ENCODE results near the gene TUBG2. TPM values are rescaled to one million over a fixed set of nuclear protein-coding genes. Genes with fewer than 3 reads are reported as not detected.

The TUBG2 gene
- total and polyA plus RNA-seq, 2 of the 8 experiments (the other 6 are each of a cell fraction or from before 2014, with no cell fraction given) = 14.8 to 16.6 TPM

DNA sequence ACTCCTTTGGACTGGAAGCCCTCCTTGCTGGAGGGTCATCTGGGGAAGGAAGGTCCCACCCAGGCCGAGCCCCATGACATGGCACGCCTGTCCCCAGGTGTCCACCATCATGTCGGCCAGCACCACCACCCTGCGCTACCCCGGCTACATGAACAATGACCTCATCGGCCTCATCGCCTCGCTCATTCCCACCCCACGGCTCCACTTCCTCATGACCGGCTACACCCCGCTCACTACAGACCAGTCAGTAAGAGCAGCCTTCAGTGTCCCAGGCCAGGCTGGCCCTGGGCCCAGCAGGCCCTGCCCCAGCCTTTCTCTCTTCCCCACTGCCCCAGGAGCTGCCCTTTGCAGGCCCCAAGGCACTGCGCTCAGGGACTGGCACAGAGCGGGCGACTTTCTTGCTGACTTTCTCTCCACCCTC lies 6.5 kb downstream of the TUBG2 start:
- H3K4me2 ChIP-seq (ENCODE audit: insufficient read depth in 1 of 2, low read depth in 2 of 2, low read length in 2 of 2) = no peak overlapping the region
- TF ChIP-seq NRF1 (IDR thresholded peaks at IDR 0.05; ENCODE audit: low read depth, low read length) (no peak), CTBP2 (IDR thresholded peaks at IDR 0.05; ENCODE audit: borderline replicate concordance, insufficient read depth, insufficient read length, low read length) (no peak), GTF2F1 (IDR thresholded peaks at IDR 0.05; ENCODE audit: borderline replicate concordance, low read depth, low read length) (no peak), KDM5A (IDR thresholded peaks at IDR 0.05; ENCODE audit: low read length) (no peak)
- peaks cover 8 to 38% (median 17%) of the 10 kb centered on the region in 4 experiments; a peak in 6 of 8 replicates for H3K36me3 ChIP-seq (ENCODE audit: control insufficient read depth in 2 of 4, insufficient read depth in 4 of 4, low read length in 3 of 4)
- WGBS, 2 experiments (ENCODE audit: extremely low coverage in 1 of 2, insufficient coverage in 1 of 2, insufficient read length in 1 of 2, insufficient replicate concordance in 2 of 2, low coverage in 1 of 2, low lambda C conversion rate in 2 of 2, missing lambda C conversion rate in 1 of 2) = 95% methylated on average over 14 of the region's 14 CpGs; no CpG with 5 or more reads in 1 of the 2 experiments
- H4K8ac ChIP-seq (ENCODE audit: extremely low read depth, insufficient read depth, low read length) = no peak overlapping the region
- FAIRE-seq = no peak
- H3K23ac ChIP-seq (ENCODE audit: insufficient read length) = no peak overlapping the region
- ChIA-PET POLR2A (ENCODE audit: partially characterized antibody) (interaction anchor here (16.6 kb wide), 1 partner anchor 9 kb away, joined by 239 read pairs; the partner anchor contains the start of genes CCR10 and PLEKHH3), CTCF (ENCODE audit: partially characterized antibody) (no interaction called here)
- no peak overlapping the region for H2BK20ac ChIP-seq (ENCODE audit: low read length)
- H3K27ac ChIP-seq (ENCODE audit: low read depth, low read length) = no peak overlapping the region
- H3K4me1 ChIP-seq (replicated peaks in 1 of 4; ENCODE audit: control insufficient read depth in 3 of 4, insufficient read depth in 4 of 4, low read length in 3 of 4) = peaks cover under 1 to 14% (median 8%) of the 10 kb centered on the region in 4 experiments
- H3K23me2 ChIP-seq (ENCODE audit: low read depth, low read length) = peaks cover 10% of the 10 kb centered on the region
- H2BK120ac ChIP-seq (replicated peaks; ENCODE audit: low read depth, low read length) = no peak overlapping the region
- no peak overlapping the region for H2BK5ac ChIP-seq (ENCODE audit: low read depth, low read length)
- no peak overlapping the region for H3K4ac ChIP-seq (replicated peaks; ENCODE audit: insufficient read length, low read depth, low read length)
- peaks cover 0 to 6% of the 10 kb centered on the region in 2 experiments for H4K20me1 ChIP-seq (replicated peaks in 1 of 2; ENCODE audit: control insufficient read depth in 1 of 2, insufficient read depth in 2 of 2, low read length in 2 of 2)
- no peak overlapping the region for H4K5ac ChIP-seq (ENCODE audit: insufficient read length, low read depth, low read length)
- H3K18ac ChIP-seq (ENCODE audit: extremely low read depth, low read length) = no peak overlapping the region
- no peak overlapping the region for H2BK12ac ChIP-seq (ENCODE audit: low read depth, low read length)
- H3K79me1 ChIP-seq (ENCODE audit: low read depth, low read length) = no peaks in the 10 kb centered on the region
- no peaks in the 10 kb centered on the region for H3K79me2 ChIP-seq (ENCODE audit: control insufficient read depth in 1 of 2, insufficient read depth in 2 of 2, low read length in 2 of 2)
- no peak overlapping the region for H2AK5ac ChIP-seq (ENCODE audit: low read depth, low read length)
- no peak overlapping the region for H2AFZ ChIP-seq (ENCODE audit: low read length)
- no peak overlapping the region for H2BK15ac ChIP-seq (ENCODE audit: low read length)
- H3K4me3 ChIP-seq (ENCODE audit: extremely low read depth in 1 of 4, insufficient read depth in 2 of 4, low read depth in 3 of 4, low read length in 4 of 4) = no peak overlapping the region
- no peaks in the 10 kb centered on the region for H3K9me3 ChIP-seq (ENCODE audit: insufficient read depth in 2 of 2, low read depth in 1 of 2, low read length in 1 of 2)
- no peak overlapping the region for H3K56ac ChIP-seq (replicated peaks; ENCODE audit: insufficient read length, low read depth, low read length)
- peaks cover 0 to 5% (median 0%) of the 10 kb centered on the region in 4 experiments; a peak in 2 of 7 replicates for H3K27me3 ChIP-seq (replicated peaks in 1 of 4; ENCODE audit: control insufficient read depth in 3 of 4, extremely low read depth in 1 of 4, insufficient read depth in 3 of 4, low read length in 3 of 4)
- DNase-seq (ENCODE audit: low read depth in 1 of 2, low spot score in 2 of 2) = no peak
- H3K14ac ChIP-seq (ENCODE audit: insufficient read length) = no peak overlapping the region
- H4K91ac ChIP-seq (replicated peaks; ENCODE audit: insufficient read length, low read length) = no peak overlapping the region
- H3K9ac ChIP-seq (replicated peaks in 1 of 4; ENCODE audit: extremely low read depth in 1 of 4, low read depth in 3 of 4, low read length in 3 of 4) = no peak overlapping the region
